GM21367 (cell line): ENCODE measurements around the gene LPP.

Experiments used
- ATAC-seq: cut with Tn5 transposase; IDR thresholded peaks from one replicate; pipeline ENCODE4 v1.9.1; 2021; ENCODE audit not compliant: unreplicated experiment

The LPP gene

GRCh38 chr3:188926111-188926510 is 772.2 kb downstream of the LPP start:
- no peak for ATAC-seq

GRCh38 chr3:188926741-188927511 is 773.0 kb downstream of the LPP start:
- ATAC-seq, result no peak

GRCh38 chr3:188927971-188928370 is 774.0 kb downstream of the LPP start:
- no peak for ATAC-seq

GRCh38 chr3:188929137-188929536 is 775.2 kb downstream of the LPP start:
- no peak for ATAC-seq

- ATAC-seq, result no peak
Observed at GRCh38 chr3:188931036-188931435, 777.1 kb downstream of the LPP start.

GRCh38 chr3:188931531-188931930 is 777.6 kb downstream of the LPP start:
- no peak for ATAC-seq

- no peak for ATAC-seq
Observed at GRCh38 chr3:188934989-188935388, 781.0 kb downstream of the LPP start.

- ATAC-seq, result no peak
Observed at GRCh38 chr3:188936597-188937107, 782.7 kb downstream of the LPP start.

- ATAC-seq, result no peak
Observed at GRCh38 chr3:188937389-188937788, 783.4 kb downstream of the LPP start.

GRCh38 chr3:188938999-188939398 is 785.0 kb downstream of the LPP start:
- ATAC-seq, result no peak

GRCh38 chr3:188939814-188940572 is 786.0 kb downstream of the LPP start:
- ATAC-seq, result no peak
